HTERT RPE-1 (cell line): ENCODE data around the gene VIL1.

Experiments used
- in situ Hi-C: fragments of 300-500 bp; cut with MboI; formaldehyde crosslinking; loops from 4 replicates; pipeline ENCODE4 v1.14.3; 2020; ENCODE audit warnings: low sequenced_read_pairs

Gene VIL1

GRCh38 chr2:218418717-218419458 lies at the start of gene VIL1:
Gene VIL1, plus strand, starts transcription at chr2:218419123. Its CDS starts 4,656 bp downstream, at chr2:218423779.
- in situ Hi-C loops: no loop called here

GRCh38 chr2:218369330-218369729 lies 49.6 kb upstream of the VIL1 start:
- in situ Hi-C loops: no loop called here

GRCh38 chr2:218370410-218371063 lies 48.4 kb upstream of the VIL1 start:
- in situ Hi-C loops: no loop called here

- in situ Hi-C loops: no loop called here
These were observed 47.0 kb upstream of the VIL1 start for GRCh38 chr2:218371983-218372350.

- in situ Hi-C loops: no loop called here
These were observed 44.1 kb upstream of the VIL1 start for GRCh38 chr2:218374795-218375194.

- in situ Hi-C loops: no loop called here
These were observed 43.7 kb upstream of the VIL1 start for GRCh38 chr2:218375212-218375611.

GRCh38 chr2:218378053-218378452 lies 40.9 kb upstream of the VIL1 start:
- in situ Hi-C loops: no loop called here

GRCh38 chr2:218381916-218382366 lies 37.0 kb upstream of the VIL1 start, which contains the start of gene SLC11A1:
Gene SLC11A1, plus strand, starts transcription at chr2:218382273. Its CDS starts 96 bp downstream, at chr2:218382369.
- in situ Hi-C loops: no loop called here

- in situ Hi-C loops: no loop called here
These were observed 36.1 kb upstream of the VIL1 start for GRCh38 chr2:218382785-218383184.

GRCh38 chr2:218383892-218384519 lies 34.9 kb upstream of the VIL1 start:
- in situ Hi-C loops: no loop called here

- in situ Hi-C loops: no loop called here
These were observed 33.9 kb upstream of the VIL1 start for GRCh38 chr2:218384975-218385374.

GRCh38 chr2:218386505-218387368 lies 32.2 kb upstream of the VIL1 start:
- in situ Hi-C loops: no loop called here

- in situ Hi-C loops: no loop called here
These were observed 31.3 kb upstream of the VIL1 start for GRCh38 chr2:218387369-218388194.

GRCh38 chr2:218389333-218390150 lies 29.4 kb upstream of the VIL1 start:
- in situ Hi-C loops: no loop called here

GRCh38 chr2:218391202-218391601 lies 27.7 kb upstream of the VIL1 start:
- in situ Hi-C loops: no loop called here

GRCh38 chr2:218392459-218392858 lies 26.5 kb upstream of the VIL1 start:
- in situ Hi-C loops: no loop called here

- in situ Hi-C loops: no loop called here
These were observed 25.9 kb upstream of the VIL1 start for GRCh38 chr2:218392891-218393462.

GRCh38 chr2:218393750-218394290 lies 25.1 kb upstream of the VIL1 start:
- in situ Hi-C loops: no loop called here
